GM12892 (cell line): Measurements from ENCODE around the gene FRRS1L.

Source experiments
- DNase-seq: peaks from one replicate; pipeline ENCODE4 v3.0.0; 2011; ENCODE audit not compliant: insufficient read length
- FAIRE-seq: peaks from 2 replicates; lab custom pipeline; 2011; peaks lifted over from hg19 to GRCh38; lab: Jason Lieb, UNC
- POLR2A ChIP-seq: IDR thresholded peaks from 2 replicates; pipeline ENCODE4 v1.6.1; 2011; ENCODE audit warnings: low read depth, low read length, control low read depth
- POLR2AphosphoS5 ChIP-seq: IDR thresholded peaks from 2 replicates; pipeline ENCODE4 v1.6.1; 2011; ENCODE audit warnings: low read depth, low read length, control low read depth
- TAF1 ChIP-seq: IDR thresholded peaks from 2 replicates; pipeline ENCODE4 v1.6.1; 2011; ENCODE audit warnings: low read depth, mild to moderate bottlenecking, control low read depth, low read length, borderline replicate concordance

The FRRS1L gene

DNA sequence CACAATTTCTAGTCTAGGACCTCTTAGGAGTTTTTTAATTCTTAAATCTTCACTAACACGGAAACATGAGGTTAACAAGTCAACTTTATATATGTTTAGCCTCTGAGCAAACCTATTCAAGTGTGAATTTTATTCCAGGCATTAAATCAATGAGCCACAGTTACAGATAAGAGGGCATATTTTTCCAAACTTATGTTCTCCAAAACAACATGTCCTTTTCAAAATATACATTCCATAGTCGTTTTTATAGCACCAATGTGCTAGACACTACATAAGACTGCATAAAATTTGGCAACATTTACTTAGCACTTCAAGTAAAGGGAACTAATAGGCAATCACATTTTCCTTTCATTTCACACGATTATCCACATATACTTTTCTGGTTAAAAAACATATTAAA is 53.8 kb downstream of the FRRS1L start:
- FAIRE-seq (no peak), DNase-seq (no peak)
- TF ChIP-seq POLR2A (no peak), TAF1 (no peak), POLR2AphosphoS5 (no peak)

DNA sequence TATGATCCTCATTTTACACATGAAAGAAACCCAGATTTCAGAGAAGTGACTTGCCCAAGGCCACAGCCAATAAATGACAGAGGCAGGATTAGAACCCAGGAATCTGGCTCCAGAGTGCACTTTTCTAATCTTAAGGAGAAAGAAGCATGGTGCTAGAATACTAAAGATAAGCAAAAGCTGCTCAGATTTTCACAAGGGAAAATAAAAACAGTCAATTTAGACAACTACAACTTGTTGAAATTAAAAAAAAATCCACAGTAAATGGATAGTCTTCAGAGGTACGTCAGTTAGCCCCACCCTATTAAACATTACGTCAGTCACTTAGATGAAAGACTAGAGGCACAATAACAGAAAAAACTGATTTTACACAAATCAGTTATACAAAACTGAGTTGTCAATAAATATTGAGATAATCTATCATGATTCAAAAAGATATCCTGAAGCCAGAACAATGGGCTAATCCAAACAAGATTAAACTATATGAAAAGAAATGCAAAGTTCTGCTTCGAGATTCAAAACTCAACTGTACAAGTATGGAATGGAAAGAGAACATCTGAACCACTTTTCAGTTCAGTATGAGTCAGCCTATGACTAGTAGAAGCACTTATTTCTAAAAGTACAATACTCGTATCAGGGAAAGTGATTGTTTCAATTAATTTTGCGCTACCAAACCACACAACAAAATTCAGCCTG is 56.6 kb downstream of the FRRS1L start:
- no peak for DNase-seq
- TF ChIP-seq TAF1 (no peak), POLR2AphosphoS5 (no peak), POLR2A (no peak)
- FAIRE-seq, result no peak

DNA sequence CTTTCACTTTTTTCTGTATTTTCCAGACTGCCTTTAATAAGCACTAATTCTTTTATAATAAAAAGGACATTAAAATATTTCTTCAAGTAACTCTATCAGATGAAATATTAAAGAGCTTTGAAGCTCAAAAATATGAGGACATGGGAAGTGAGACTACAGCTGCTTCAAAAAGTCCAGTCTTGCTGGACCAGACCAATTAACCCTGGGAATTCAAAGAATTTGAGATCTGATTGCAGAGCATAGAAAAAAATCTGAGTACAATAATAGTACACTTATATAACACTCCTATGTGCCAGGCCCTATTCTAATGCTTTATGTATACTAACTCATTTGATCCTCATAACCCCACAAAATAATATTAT is 57.1 kb downstream of the FRRS1L start:
- FAIRE-seq (no peak), DNase-seq (no peak)

DNA sequence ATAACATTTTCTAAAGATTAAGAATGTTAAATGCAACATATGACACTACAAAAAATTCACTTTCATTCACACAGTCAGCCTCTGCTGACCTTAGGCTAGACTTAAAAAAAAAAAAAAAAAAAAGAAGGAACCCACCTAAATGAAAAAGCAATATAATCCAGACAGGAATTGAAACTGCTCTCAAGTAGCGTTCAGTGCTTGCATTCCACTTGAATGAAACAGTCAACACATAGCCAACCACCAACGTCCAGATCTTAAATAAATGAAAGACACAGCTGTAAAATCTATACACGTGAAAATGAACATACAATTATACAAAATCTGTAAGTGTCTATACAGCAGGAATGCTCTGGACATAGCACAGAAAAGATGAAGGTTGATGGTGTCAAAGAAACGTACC is 58.7 kb downstream of the FRRS1L start:
- no peak for DNase-seq
- TF ChIP-seq TAF1 (no peak), POLR2AphosphoS5 (no peak), POLR2A (no peak)
- FAIRE-seq, result no peak

More for the DNA sequence above, 57.1 kb downstream of the FRRS1L start:
- TF ChIP-seq POLR2AphosphoS5 (no peak), TAF1 (no peak), POLR2A (no peak)

- FAIRE-seq, result no peak
- no peak for DNase-seq
- TF ChIP-seq POLR2AphosphoS5, result no peak
- no peak for TF ChIP-seq POLR2A
- no peak for TF ChIP-seq TAF1
These were observed 59.4 kb downstream of the FRRS1L start for GRCh38 chr9:109107402-109108240.

- FAIRE-seq, result no peak
- no peak for DNase-seq
- TF ChIP-seq TAF1 (no peak), POLR2AphosphoS5 (no peak)
These were observed 65.2 kb downstream of the FRRS1L start for GRCh38 chr9:109101810-109102209.

- no peak for DNase-seq
- TF ChIP-seq POLR2A (no peak), TAF1 (no peak), POLR2AphosphoS5 (no peak)
- FAIRE-seq, result no peak
These were observed 65.8 kb downstream of the FRRS1L start for GRCh38 chr9:109101202-109101595.

DNA sequence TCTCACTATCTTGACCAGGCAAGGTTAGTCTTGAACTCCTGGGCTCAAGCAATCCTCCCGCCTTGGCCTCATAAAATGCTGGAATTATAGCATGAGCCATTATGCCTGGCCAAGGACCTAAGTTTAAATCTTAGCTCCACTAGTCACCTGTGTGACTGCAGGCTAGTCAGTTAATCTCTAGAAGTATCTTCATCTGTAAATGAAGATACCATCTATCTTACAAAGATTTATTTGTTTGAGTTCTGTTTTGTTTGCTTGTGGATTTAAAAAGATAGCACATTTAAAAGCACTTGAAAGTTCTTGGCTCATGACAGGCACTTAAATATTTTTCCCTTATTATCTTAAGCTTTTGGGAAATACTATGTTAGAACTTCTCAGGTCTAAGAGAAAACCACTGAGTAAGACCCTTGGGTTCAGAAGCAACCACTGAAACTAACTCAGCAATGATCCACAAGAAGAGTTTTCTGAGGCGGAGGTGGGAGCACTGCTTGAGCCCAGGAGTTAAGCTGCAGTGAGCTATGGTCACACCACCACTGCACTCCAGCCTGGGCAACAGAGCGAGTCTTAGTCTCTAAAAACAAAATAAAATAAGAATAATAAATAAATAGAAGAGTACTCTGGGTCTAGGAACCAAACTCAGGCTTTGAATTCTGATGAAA is 66.4 kb downstream of the FRRS1L start:
- TF ChIP-seq TAF1 (no peak), POLR2AphosphoS5 (no peak), POLR2A (no peak)
- FAIRE-seq, result no peak
- no peak for DNase-seq

GRCh38 chr9:109098960-109099308 is 68.1 kb downstream of the FRRS1L start:
- FAIRE-seq (no peak), DNase-seq (no peak)
- TF ChIP-seq TAF1 (no peak), POLR2A (no peak), POLR2AphosphoS5 (no peak)

- FAIRE-seq (no peak), DNase-seq (no peak)
- TF ChIP-seq POLR2AphosphoS5 (no peak), TAF1 (no peak), POLR2A (no peak)
These were observed 68.7 kb downstream of the FRRS1L start for GRCh38 chr9:109098171-109098959.

DNA sequence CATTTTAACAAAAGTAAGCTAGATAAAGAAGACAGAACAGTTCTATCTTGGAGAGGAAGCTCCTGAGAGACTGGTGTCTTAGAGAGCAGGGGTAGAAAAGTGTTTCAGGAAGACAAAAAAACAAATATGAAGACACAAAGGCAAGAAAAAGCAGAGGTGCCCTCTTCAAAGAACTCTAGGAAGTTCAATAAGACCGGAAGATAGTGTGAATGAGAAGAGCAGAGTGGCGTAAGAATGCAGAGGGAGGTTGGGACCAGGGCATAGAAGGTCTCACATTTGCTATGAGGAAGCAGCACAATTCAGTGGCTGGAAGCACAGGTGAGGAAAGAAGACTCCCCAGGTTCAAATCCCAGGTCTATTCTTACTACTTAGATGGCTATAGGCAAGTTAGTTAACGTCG is 69.9 kb downstream of the FRRS1L start:
- DNase-seq, result no peak
- no peak for TF ChIP-seq POLR2AphosphoS5
- no peak for TF ChIP-seq TAF1
- no peak for TF ChIP-seq POLR2A
- no peak for FAIRE-seq

DNA sequence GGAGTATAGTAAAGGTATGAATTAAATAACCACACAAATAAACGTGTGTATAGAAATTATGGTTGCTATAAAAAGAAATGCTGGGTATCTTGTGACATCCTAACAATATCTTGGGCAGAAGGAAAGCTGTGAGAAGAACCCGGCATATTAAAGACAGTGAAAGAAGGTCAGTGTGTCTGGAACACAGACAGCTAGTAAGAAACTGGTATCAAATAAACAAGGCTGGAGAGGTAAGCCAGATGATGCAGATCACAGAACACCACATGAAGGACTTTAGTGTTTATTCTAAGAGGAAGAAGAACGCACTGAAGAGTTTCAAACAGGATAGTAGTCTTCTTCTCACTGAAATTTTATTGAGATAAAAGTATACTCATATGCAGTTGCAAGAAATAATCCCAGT is 71.7 kb downstream of the FRRS1L start:
- TF ChIP-seq TAF1 (no peak), POLR2A (no peak), POLR2AphosphoS5 (no peak)
- DNase-seq, result no peak
- no peak for FAIRE-seq
